Upper lobe of left lung (tissue), 4 donors: ENCODE data around the gene SEPTIN5.

Experiments
- POLR2AphosphoS5 ChIP-seq, 2 donors: sonication (generic); formaldehyde crosslinking; IDR thresholded peaks; one replicate each; pipeline ENCODE4 v1.5.1; 2017; ENCODE audit warnings: antibody characterized with exemption in 2 of 2
- TF ChIP-seq, protein P1 (sequence below), 6 experiments: fragments of 450-650 bp in 4 of 6; fragments of 200-600 bp in 2 of 6; sonication (generic) in 2 of 6; IDR thresholded peaks; one replicate each; pipeline ENCODE4 v1.5.1; 2016 to 2019; ENCODE audit warnings: antibody characterized with exemption in 6 of 6

DNA sequence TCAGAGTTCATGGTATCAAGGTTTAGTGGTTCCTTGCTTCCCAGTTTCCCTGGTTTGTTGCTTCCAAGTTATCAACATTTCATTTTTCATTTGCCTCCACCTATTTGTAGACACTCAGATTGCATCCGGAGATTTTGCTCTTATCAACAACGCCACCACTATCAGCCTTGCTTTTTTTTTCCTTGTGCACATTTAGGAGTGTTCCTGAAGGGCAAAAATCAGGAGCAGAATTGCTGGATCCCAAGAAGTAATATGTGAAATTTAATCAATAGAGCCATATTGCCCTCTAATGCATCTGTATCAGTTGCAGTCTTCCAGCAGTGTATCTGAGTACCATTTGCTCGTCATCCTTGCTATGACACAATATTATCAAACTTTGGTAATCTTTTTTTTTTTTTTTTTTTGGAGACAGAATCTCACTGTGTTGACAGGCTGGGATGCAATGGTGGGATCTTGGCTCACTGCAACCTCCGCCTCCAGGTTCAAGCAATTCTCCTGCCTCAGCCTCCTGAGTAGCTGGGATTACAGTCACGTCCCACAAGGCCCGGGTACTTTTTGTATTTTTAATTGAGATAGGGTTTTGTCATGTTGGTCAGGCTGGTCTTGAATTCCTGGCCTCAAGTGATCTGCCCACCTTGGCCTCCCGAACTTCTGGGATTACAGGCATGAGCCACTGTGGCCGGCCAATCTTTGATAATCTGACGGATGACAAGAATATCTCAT, 42.1 kb upstream of the SEPTIN5 start:
- TF ChIP-seq, protein P1, sequence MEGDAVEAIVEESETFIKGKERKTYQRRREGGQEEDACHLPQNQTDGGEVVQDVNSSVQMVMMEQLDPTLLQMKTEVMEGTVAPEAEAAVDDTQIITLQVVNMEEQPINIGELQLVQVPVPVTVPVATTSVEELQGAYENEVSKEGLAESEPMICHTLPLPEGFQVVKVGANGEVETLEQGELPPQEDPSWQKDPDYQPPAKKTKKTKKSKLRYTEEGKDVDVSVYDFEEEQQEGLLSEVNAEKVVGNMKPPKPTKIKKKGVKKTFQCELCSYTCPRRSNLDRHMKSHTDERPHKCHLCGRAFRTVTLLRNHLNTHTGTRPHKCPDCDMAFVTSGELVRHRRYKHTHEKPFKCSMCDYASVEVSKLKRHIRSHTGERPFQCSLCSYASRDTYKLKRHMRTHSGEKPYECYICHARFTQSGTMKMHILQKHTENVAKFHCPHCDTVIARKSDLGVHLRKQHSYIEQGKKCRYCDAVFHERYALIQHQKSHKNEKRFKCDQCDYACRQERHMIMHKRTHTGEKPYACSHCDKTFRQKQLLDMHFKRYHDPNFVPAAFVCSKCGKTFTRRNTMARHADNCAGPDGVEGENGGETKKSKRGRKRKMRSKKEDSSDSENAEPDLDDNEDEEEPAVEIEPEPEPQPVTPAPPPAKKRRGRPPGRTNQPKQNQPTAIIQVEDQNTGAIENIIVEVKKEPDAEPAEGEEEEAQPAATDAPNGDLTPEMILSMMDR (IDR thresholded peaks at IDR 0.05), result no peak
- no peak for TF ChIP-seq POLR2AphosphoS5 (IDR thresholded peaks at IDR 0.05)
